Dermis blood vessel endothelial cell (primary cell): Measurements from ENCODE around the gene HEPHL1. TPM values are rescaled to one million over a fixed set of nuclear protein-coding genes. Genes with fewer than 3 reads are reported as not detected.
A peak's percentile ranks its signal among the peaks of the same experiment; 100 is the strongest.

Experiments
- DNase-seq: peaks from one replicate; pipeline ENCODE4 v3.0.0; 2010
- total RNA-seq: library from RNA; depleted of rRNA; stranded (reverse); fragments of >200 nt; gene quantifications from 2 replicates; pipeline ENCODE4 v1.2.3, GENCODE V29; 2014

The HEPHL1 gene
- total RNA-seq, 1 donor from 2014 or later, result not detected

GRCh38 chr11:94025690-94026394 lies 4.7 kb downstream of the HEPHL1 start:
- DNase-seq, result no peak

GRCh38 chr11:94027210-94027609 lies 6.1 kb downstream of the HEPHL1 start:
- no peak for DNase-seq

GRCh38 chr11:94028436-94028835 lies 7.3 kb downstream of the HEPHL1 start:
- DNase-seq, result no peak

GRCh38 chr11:94030059-94030458 lies 8.9 kb downstream of the HEPHL1 start:
- DNase-seq, result no peak

GRCh38 chr11:94031625-94032024 lies 10.5 kb downstream of the HEPHL1 start:
- no peak for DNase-seq

GRCh38 chr11:94032066-94032465 lies 10.9 kb downstream of the HEPHL1 start:
- no peak for DNase-seq

- no peak for DNase-seq
Observed at GRCh38 chr11:94032725-94033124, 11.6 kb downstream of the HEPHL1 start.

- DNase-seq, result no peak
Observed at GRCh38 chr11:94034207-94034606, 13.1 kb downstream of the HEPHL1 start.

GRCh38 chr11:94036096-94036495 lies 14.9 kb downstream of the HEPHL1 start:
- DNase-seq, result no peak

- DNase-seq, result no peak
Observed at GRCh38 chr11:94043241-94043640, 22.1 kb downstream of the HEPHL1 start.

- no peak for DNase-seq
Observed at GRCh38 chr11:94046796-94047195, 25.6 kb downstream of the HEPHL1 start.

- no peak for DNase-seq
Observed at GRCh38 chr11:94048032-94048709, 27.0 kb downstream of the HEPHL1 start.

- no peak for DNase-seq
Observed at GRCh38 chr11:94049351-94049750, 28.2 kb downstream of the HEPHL1 start.

GRCh38 chr11:94058630-94059029 lies 37.5 kb downstream of the HEPHL1 start:
- DNase-seq, result no peak

GRCh38 chr11:94059065-94059464 lies 37.9 kb downstream of the HEPHL1 start:
- DNase-seq, result no peak

- DNase-seq, result no peak
Observed at GRCh38 chr11:94060401-94060800, 39.2 kb downstream of the HEPHL1 start.

GRCh38 chr11:94062360-94062759 lies 41.2 kb downstream of the HEPHL1 start:
- DNase-seq, result no peak

- DNase-seq, result peak; percentile 1
Observed at GRCh38 chr11:94066901-94067429, 45.8 kb downstream of the HEPHL1 start.

GRCh38 chr11:94068764-94069163 lies 47.6 kb downstream of the HEPHL1 start:
- no peak for DNase-seq

- DNase-seq, result no peak
Observed at GRCh38 chr11:94077552-94078293, 56.6 kb downstream of the HEPHL1 start.

- no peak for DNase-seq
Observed at GRCh38 chr11:94084164-94084563, 63.0 kb downstream of the HEPHL1 start.

GRCh38 chr11:94088906-94089305 lies 67.8 kb downstream of the HEPHL1 start:
- DNase-seq, result no peak

GRCh38 chr11:94089341-94089740 lies 68.2 kb downstream of the HEPHL1 start:
- no peak for DNase-seq
